GM12801 (cell line): ENCODE results near the gene RER1.

Experiments
- TF ChIP-seq, protein P1 (sequence below): IDR thresholded peaks from one replicate; pipeline ENCODE4 v1.5.1; 2011; ENCODE audit warnings: control low read depth; ENCODE audit not compliant: insufficient read length; ENCODE audit errors: extremely low read depth

RER1 gene, protein sequence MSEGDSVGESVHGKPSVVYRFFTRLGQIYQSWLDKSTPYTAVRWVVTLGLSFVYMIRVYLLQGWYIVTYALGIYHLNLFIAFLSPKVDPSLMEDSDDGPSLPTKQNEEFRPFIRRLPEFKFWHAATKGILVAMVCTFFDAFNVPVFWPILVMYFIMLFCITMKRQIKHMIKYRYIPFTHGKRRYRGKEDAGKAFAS

DNA sequence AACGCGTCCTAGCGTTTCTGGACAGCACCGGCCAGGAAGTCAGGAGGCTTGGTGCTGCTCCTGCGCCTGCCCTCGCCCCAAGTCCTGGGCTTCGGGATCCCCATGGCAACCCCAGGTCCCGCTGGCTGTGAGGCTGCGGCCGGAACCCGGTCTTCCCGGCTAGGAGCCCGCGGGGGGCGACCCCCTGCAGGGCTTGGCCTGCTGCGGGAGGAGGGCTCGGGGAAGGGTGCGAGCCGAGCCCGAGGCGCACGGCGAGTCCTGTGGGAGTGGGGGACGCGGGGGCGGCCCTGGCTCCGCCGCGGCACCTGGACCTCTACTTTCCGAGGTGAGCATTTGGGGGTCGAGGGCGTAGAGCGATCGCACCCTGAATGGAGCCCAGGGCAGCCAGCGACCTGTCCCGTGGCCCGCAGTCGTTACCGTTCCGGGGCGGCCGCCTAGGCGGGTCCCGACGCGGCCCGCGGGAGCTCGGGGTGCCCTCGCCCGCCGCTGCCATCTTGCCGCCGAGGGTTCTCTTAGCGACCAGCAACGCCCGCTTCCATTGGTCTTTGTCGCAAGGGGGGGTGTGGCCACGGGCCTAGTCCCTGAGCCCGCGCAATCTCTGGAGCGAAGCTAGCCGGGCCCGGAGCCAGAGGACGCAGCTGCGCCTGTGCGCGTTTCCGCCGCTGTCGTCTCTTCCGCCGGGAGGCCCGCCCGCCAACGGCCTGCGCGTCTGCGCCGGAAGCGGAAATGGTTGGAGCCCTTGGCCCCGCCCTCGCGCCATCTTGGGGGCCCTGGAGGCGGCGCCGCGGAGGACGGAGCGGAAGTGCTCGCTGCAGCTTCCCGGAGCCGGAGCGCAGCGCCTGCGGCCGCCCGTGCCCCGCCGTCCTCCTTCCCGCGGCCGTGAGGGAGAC is at the start of gene RER1, which contains the start of gene MORN1:
RER1 (plus strand) TSS at position 801 of the 890 bp plus-strand sequence. CDS start 3,950 bp downstream, outside the sequence.
MORN1 (minus strand) TSS at position 514 of the 890 bp plus-strand sequence; CDS start at position 493, 21 bp downstream.
- TF ChIP-seq, protein P1, sequence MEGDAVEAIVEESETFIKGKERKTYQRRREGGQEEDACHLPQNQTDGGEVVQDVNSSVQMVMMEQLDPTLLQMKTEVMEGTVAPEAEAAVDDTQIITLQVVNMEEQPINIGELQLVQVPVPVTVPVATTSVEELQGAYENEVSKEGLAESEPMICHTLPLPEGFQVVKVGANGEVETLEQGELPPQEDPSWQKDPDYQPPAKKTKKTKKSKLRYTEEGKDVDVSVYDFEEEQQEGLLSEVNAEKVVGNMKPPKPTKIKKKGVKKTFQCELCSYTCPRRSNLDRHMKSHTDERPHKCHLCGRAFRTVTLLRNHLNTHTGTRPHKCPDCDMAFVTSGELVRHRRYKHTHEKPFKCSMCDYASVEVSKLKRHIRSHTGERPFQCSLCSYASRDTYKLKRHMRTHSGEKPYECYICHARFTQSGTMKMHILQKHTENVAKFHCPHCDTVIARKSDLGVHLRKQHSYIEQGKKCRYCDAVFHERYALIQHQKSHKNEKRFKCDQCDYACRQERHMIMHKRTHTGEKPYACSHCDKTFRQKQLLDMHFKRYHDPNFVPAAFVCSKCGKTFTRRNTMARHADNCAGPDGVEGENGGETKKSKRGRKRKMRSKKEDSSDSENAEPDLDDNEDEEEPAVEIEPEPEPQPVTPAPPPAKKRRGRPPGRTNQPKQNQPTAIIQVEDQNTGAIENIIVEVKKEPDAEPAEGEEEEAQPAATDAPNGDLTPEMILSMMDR = no peak

DNA sequence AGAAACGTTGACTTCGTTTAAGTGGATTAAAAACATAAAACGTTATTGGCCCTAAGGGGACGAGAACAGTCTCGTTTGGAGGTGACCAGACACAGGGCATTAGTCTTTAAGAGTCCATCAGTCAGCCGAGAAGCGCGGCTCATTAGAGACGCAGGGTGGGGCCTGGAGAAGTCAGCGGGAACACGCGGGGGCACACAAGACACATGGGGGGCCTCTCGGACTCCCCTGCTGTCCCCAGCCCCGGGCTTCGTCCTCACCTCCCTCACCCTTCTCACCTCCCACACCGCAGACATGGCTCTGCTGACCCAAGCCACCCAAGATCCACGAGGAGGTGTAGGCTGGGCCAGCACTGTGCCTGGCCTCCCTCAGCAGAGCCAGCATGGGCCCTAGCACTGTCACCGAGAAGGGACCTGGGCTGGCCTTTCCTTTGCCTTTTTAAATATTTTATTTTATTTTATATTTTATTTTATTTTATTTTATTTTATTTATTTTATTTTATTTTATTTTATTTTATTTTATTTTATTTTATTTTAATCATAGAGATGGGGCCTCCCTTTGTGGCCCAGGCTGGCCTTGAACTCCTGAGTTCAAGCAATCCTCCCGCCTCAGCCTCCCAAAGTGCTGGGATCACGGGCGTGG is 49.1 kb upstream of the RER1 start:
- TF ChIP-seq, protein P1 = no peak

DNA sequence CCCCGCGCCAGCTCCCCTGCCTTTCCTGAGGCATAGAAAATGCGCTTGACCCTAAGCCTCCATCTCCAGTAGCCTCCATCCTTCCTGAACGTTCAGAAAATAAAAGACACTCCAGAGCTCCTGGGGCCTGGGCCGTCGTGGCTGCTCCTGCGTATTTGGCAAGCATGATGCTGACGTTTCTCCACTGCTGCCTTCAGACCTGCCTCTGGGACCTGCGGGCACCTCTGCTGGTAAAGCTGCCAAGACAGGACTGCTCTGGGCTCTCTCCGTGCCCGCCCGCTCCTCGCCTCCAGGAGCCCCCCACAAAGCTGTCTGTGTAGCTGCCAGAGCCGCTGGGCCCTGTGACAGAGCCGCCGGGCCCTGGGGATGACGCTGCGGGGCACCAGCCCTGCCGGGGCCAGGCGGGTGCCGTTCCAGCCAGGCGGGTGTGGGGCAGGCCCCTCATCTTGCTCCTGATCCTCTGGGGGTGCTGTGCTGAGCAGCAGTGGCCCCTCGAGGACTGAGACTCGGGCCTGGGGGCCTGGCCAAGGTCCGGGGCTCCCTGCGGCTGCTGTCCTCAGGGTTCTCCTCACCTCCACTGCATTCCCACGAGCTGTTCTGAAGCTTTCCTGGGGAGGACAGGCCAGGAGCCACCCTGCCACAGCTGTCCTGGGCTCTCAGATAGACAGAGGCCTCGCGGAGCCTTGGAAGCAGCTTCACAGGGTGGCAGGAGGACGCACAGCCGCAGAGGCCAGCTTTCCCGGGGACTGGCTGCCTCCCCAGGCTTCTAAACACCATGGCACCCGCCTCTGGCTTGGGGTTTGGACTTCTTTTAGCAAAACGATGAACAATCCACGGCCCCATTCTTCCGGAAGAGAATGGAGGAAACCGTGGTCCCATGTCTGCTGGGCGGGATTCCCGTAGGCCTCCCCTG is 48.4 kb upstream of the RER1 start:
- TF ChIP-seq, protein P1 = no peak

DNA sequence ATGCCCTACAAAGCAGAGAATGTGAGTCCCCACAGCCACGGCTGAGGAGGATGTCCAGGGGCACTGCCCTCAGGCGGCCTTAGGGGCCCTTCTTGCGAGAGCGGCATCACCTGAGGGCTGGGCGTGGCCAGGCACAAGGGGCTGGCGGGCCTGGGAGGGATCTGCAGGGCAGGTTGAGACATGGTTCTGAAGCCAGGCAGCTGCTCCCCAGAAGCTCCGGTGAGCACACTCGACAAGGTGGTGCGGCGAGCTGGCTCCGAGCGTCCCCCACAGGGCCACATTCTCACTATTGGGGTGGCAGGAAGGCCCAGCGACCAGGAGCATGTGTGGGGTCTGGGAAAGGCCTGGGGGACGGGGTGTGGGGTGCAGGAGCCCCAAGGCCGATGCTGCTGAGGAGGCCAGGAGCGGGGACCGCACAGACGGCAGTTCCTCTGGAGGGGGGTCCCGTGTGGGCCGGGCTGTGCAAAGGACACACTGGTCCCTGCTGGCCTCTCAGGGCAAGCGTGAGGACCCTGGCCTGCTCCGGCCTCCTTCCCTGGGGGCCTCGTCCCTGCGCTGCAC is 47.4 kb upstream of the RER1 start:
- TF ChIP-seq, protein P1 = no peak

DNA sequence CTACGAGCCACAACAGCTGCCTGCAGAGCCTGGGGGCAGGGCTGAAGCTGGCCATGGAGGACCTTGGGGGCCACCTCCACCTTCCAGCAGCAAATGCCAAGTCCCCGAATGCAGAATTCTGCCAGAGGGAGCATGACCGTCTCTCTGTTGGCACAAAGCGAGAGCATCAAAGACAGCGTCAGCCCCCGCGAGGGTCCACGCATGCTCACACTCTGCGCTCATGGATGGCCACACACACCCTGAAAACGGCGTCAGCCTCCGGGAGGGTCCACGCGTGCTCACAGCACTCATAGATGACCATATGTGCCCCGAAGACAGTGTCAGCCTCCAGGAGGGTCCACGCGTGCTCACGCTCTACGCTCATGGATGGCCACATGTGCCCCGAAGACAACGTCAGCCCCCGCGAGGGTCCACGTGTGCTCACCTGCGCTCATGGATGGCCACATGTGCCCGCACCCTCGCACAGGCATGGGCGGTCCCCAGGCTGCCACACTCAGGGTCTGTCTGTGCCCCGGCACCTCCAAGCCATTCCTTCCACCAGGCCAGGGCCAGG is 46.8 kb upstream of the RER1 start:
- TF ChIP-seq, protein P1 = no peak

DNA sequence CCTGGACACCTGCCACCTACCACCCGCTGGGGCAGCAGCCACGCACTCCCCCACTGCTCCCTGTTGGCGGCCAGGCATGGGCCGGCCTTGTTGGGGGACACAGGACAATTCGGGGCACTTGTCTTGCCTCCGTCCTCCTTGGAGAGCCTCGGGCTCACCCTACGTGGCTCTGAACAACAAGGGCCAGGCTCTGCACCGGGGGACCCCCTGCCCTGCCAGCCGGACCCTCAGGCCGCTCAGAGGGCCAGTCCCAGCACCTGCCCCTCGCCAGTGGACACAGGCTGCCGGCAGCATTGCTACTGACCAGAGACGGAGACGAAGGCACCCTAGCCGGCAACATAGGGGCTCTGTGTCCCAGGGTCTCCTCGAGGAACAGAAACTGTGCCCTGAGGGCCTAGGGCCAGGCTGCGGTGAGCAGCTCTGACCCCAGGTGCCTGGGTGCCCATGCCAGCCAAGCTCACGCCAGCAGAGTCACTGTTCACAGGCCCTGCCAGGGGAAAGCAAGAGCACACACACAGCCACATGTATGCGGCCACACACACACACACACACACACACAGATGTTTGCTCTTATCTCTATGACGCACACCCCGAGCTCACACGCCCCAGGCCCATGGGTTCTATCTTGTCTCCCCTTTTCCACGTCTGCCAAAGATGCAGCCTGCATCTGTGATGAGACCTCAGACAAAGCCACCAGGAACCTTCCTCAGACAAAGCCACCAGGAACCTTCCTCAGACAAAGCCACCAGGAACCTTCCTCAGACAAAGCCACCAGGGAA is 46.2 kb upstream of the RER1 start:
- TF ChIP-seq, protein P1 = no peak
